Spinal cord (tissue), 10 donors: ENCODE measurements around the gene METTL16. TPM values are rescaled to one million over a fixed set of nuclear protein-coding genes. Genes with fewer than 3 reads are reported as not detected.

Experiments used
- DNase-seq, 6 donors: peaks; one replicate each; pipeline versions ENCODE4 v3.0.0 to v3.0.0-alpha.2; 2013 to 2015; ENCODE audit warnings: low spot score in 6 of 6, low read depth in 4 of 6
- H3K27ac ChIP-seq: one replicate; pipeline ENCODE4 v1.5.1; 2013; ENCODE audit warnings: low read depth, low read length, control low read depth
- H3K27me3 ChIP-seq: one replicate; pipeline ENCODE4 v1.6.1; 2013; ENCODE audit warnings: low read length; ENCODE audit not compliant: control insufficient read depth, insufficient read depth
- H3K36me3 ChIP-seq: one replicate; pipeline ENCODE4 v1.6.1; 2013; ENCODE audit warnings: low read length; ENCODE audit not compliant: control insufficient read depth, insufficient read depth
- H3K4me1 ChIP-seq: one replicate; pipeline ENCODE4 v1.6.1; 2013; ENCODE audit warnings: low read length; ENCODE audit not compliant: control insufficient read depth, insufficient read depth
- H3K4me3 ChIP-seq: one replicate; pipeline ENCODE4 v1.5.1; 2013; ENCODE audit warnings: low read depth, low read length, control low read depth
- H3K9me3 ChIP-seq: one replicate; pipeline ENCODE4 v1.6.1; 2013; ENCODE audit warnings: low read length; ENCODE audit not compliant: control insufficient read depth, insufficient read depth
- WGBS: methylation state at CpG from one replicate; pipeline ENCODE4 v1.1.5; 2013; ENCODE audit warnings: missing lambda C conversion rate; ENCODE audit not compliant: insufficient coverage; 5-methylcytosine and 5-hydroxymethylcytosine counted together
- polyA plus RNA-seq, 2 donors: library from polyadenylated mRNA; unstranded; fragments of 120-200 nt; gene quantifications; one replicate each; pipeline ENCODE4 v1.2.1, GENCODE V29; 2013; ENCODE audit not compliant: insufficient read length in 2 of 2
- total RNA-seq, 2 donors: library from RNA; depleted of rRNA in 1 of 2; stranded (reverse); fragments of 120-200 nt in 1 of 2; fragments of >200 nt in 1 of 2; gene quantifications; one replicate each; pipeline versions ENCODE4 v1.2.3 to v1.2.4, GENCODE V29; 2013 to 2014
- donor health status: healthy.

METTL16 gene
- total and polyA plus RNA-seq, 4 donors = 20.6 to 28.2 (median 24.8) TPM

- Histone ChIP-seq H3K27ac (no peak overlapping the region), H3K4me3 (no peak overlapping the region), H3K36me3 (no peaks in the 10 kb centered on the region), H3K4me1 (peaks cover 3% of the 10 kb centered on the region), H3K9me3 (no peaks in the 10 kb centered on the region), H3K27me3 (no peaks in the 10 kb centered on the region)
- DNase-seq = no peak
- WGBS = no CpG with 5 or more reads among the region's 1 CpG
These were observed 83.8 kb downstream of the METTL16 start for GRCh38 chr17:2427910-2428309.

DNA sequence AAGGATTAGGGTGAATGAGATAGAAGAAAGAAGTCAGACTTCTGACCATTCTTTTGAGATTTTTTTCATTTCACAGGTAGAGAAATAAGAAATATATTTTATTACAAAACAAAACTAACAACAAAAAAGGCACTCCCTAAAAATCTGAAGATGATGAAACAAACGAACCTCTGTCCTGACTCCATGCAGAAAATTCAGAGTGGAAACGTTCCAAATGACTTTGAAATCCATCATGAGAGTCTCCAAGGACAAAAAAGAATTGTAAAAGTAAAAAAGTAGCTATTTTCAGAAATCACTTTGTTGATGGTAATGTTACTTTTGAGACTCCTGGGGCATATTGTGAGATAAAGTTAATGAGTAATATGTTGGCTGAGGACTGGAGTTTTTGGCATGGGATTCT, 84.5 kb downstream of the METTL16 start:
- no peak for DNase-seq
- WGBS = no CpG with 5 or more reads among the region's 2 CpGs
- no peaks in the 10 kb centered on the region for H3K36me3 ChIP-seq
- H3K27ac ChIP-seq = no peak overlapping the region
- no peaks in the 10 kb centered on the region for H3K27me3 ChIP-seq
- H3K9me3 ChIP-seq = no peaks in the 10 kb centered on the region
- H3K4me1 ChIP-seq = peaks cover under 1% of the 10 kb centered on the region
- no peak overlapping the region for H3K4me3 ChIP-seq

GRCh38 chr17:2423271-2423670, 88.4 kb downstream of the METTL16 start:
- Histone ChIP-seq H3K27ac (no peak overlapping the region), H3K4me3 (no peak overlapping the region), H3K27me3 (no peaks in the 10 kb centered on the region), H3K4me1 (peaks cover 20% of the 10 kb centered on the region), H3K36me3 (peaks cover 15% of the 10 kb centered on the region), H3K9me3 (no peaks in the 10 kb centered on the region)
- peak in 1 of 6 donors; percentile 39 for DNase-seq
- WGBS = 72% methylated on average over 4 of the region's 6 CpGs

- Histone ChIP-seq H3K36me3 (peaks cover 18% of the 10 kb centered on the region), H3K4me3 (no peak overlapping the region), H3K9me3 (no peaks in the 10 kb centered on the region), H3K27ac (no peak overlapping the region), H3K4me1 (peaks cover 28% of the 10 kb centered on the region), H3K27me3 (no peaks in the 10 kb centered on the region)
- whole genome bisulfite sequencing = 78% methylated on average over 19 of the region's 27 CpGs
- peak in 1 of 6 donors; percentile 75 for DNase-seq
These were observed 90.2 kb downstream of the METTL16 start for GRCh38 chr17:2421315-2422147.

DNA sequence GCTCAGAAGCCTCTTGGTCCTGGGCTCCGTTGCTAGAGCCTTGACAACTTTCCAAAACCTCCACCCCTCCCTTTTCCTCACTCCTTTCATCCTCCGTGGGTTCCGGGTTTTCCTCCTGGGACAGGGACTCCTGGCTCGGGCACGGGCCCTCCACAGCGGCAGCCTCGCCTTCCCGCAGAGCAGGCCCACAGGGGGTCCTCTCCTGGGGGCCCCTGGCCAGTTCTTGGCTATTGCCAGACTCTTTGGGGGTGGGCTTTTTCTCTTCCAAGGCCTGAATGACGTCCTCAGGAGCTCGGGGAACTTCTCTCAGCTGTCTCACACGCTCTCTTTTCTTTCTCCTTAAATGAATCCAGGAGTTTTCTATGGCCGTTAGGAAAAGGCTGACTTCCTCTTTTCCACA, 91.5 kb downstream of the METTL16 start:
- peaks cover 20% of the 10 kb centered on the region for H3K36me3 ChIP-seq
- peak overlapping the region; percentile 10 for H3K27ac ChIP-seq
- 51% methylated on average over 3 of the region's 12 CpGs for WGBS
- H3K4me3 ChIP-seq = no peak overlapping the region
- peaks cover 34% of the 10 kb centered on the region for H3K4me1 ChIP-seq
- no peaks in the 10 kb centered on the region for H3K9me3 ChIP-seq
- no peaks in the 10 kb centered on the region for H3K27me3 ChIP-seq
- peak in 1 of 6 donors; percentile 55 for DNase-seq

DNA sequence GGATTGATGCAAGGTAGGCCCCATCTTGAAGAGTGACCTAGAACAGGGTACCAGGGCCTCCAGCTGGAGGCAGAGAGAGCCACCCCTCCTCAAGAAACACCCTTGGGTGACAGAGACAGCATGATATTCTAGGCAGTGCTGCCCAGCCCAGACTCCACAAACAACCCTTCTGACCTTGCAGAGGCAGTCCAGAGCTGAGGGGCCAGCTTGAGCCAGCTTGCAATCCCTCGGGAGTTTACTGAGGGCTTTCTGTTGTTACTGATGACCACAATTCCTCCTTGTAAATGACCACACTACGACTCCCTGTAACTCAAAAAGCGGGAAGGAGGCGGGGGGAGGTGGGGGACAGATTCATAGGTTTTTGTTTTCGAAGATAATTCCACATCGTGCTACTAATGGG, 92.2 kb downstream of the METTL16 start:
- no peak overlapping the region for H3K27ac ChIP-seq
- no peak for DNase-seq
- no peak overlapping the region for H3K4me3 ChIP-seq
- H3K36me3 ChIP-seq = peaks cover 27% of the 10 kb centered on the region
- no peaks in the 10 kb centered on the region for H3K27me3 ChIP-seq
- no peaks in the 10 kb centered on the region for H3K9me3 ChIP-seq
- H3K4me1 ChIP-seq = peaks cover 34% of the 10 kb centered on the region
- WGBS = no CpG with 5 or more reads among the region's 6 CpGs

GRCh38 chr17:2418572-2418971, 93.1 kb downstream of the METTL16 start:
- H3K4me1 ChIP-seq = peaks cover 34% of the 10 kb centered on the region
- 76% methylated on average over 4 of the region's 7 CpGs for WGBS
- DNase-seq = peak in 1 of 6 donors; percentile 25

GRCh38 chr17:2416010-2416734, 95.5 kb downstream of the METTL16 start:
- Histone ChIP-seq H3K4me1 (peaks cover 48% of the 10 kb centered on the region), H3K4me3 (no peak overlapping the region), H3K9me3 (no peaks in the 10 kb centered on the region), H3K27me3 (no peaks in the 10 kb centered on the region), H3K36me3 (peaks cover 41% of the 10 kb centered on the region), H3K27ac (peak overlapping the region; percentile 59)
- 11% methylated on average over 12 of the region's 19 CpGs for WGBS
- peak in 5 of 6 donors; percentile 83 to 97 (median 89) for DNase-seq

More at GRCh38 chr17:2418572-2418971, 93.1 kb downstream of the METTL16 start:
- Histone ChIP-seq H3K9me3 (no peaks in the 10 kb centered on the region), H3K4me3 (no peak overlapping the region), H3K36me3 (peaks cover 33% of the 10 kb centered on the region), H3K27ac (no peak overlapping the region), H3K27me3 (no peaks in the 10 kb centered on the region)

GRCh38 chr17:2415081-2415480, 96.6 kb downstream of the METTL16 start:
- H3K36me3 ChIP-seq = peaks cover 42% of the 10 kb centered on the region
- no peaks in the 10 kb centered on the region for H3K9me3 ChIP-seq
- H3K4me3 ChIP-seq = no peak overlapping the region
- H3K27me3 ChIP-seq = no peaks in the 10 kb centered on the region
- H3K4me1 ChIP-seq = peaks cover 42% of the 10 kb centered on the region
- H3K27ac ChIP-seq = no peak overlapping the region
- 97% methylated on average over 7 of the region's 9 CpGs for WGBS
- no peak for DNase-seq
